GM12891 (cell line): Measurements from ENCODE around the gene MAPRE2.

Experiments
- PAX5 ChIP-seq: IDR thresholded peaks from 2 replicates; pipeline ENCODE4 v1.6.1; 2011; ENCODE audit warnings: low read length, moderate library complexity, mild to moderate bottlenecking; ENCODE audit not compliant: insufficient read depth, severe bottlenecking
- POLR2A ChIP-seq: IDR thresholded peaks from 2 replicates; pipeline ENCODE4 v1.6.1; 2011; ENCODE audit warnings: low read depth, low read length, control low read depth
- POLR2AphosphoS5 ChIP-seq: IDR thresholded peaks from 2 replicates; pipeline ENCODE4 v1.6.1; 2011; ENCODE audit warnings: low read depth, low read length, control low read depth
- SPI1 ChIP-seq: IDR thresholded peaks from 2 replicates; pipeline ENCODE4 v1.6.1; 2011; ENCODE audit warnings: low read depth, low read length, control low read depth
- TAF1 ChIP-seq: IDR thresholded peaks from 2 replicates; pipeline ENCODE4 v1.6.1; 2011; ENCODE audit warnings: low read depth, low read length, control low read depth

- no peak for TF ChIP-seq PAX5
- no peak for TF ChIP-seq TAF1
- TF ChIP-seq POLR2A: no peak
- no peak for TF ChIP-seq POLR2AphosphoS5
- TF ChIP-seq SPI1: no peak
Observed at GRCh38 chr18:35179906-35180305, 138.7 kb downstream of the MAPRE2 start.
